SK-N-MC (cell line): ENCODE results near the gene ZFAND2A.

ENCODE experiments used
- DNase-seq: peaks from one replicate; pipeline ENCODE4 v3.0.0-alpha.2; 2011; ENCODE audit warnings: low read depth, low spot score
- H3K27ac ChIP-seq: fragments of 200-600 bp; sonication (generic); 2 replicates; pipeline ENCODE4 v1.5.1; 2016; ENCODE audit warnings: mixed run types
- H3K36me3 ChIP-seq: fragments of 200-600 bp; sonication (generic); 2 replicates; pipeline ENCODE4 v1.6.1; 2017; ENCODE audit warnings: antibody characterized with exemption, low read length, mixed read lengths; ENCODE audit not compliant: insufficient read depth
- H3K4me3 ChIP-seq: fragments of 200-600 bp; sonication (generic); 2 replicates; pipeline ENCODE4 v1.5.1; 2016
- H3K9ac ChIP-seq: fragments of 200-600 bp; sonication (generic); 2 replicates; pipeline ENCODE4 v1.8.0; 2017; ENCODE audit warnings: mixed run types, mixed read lengths; ENCODE audit not compliant: insufficient read length
- H3K9me3 ChIP-seq: fragments of 200-600 bp; sonication (generic); 2 replicates; pipeline ENCODE4 v1.6.1; 2017; ENCODE audit warnings: low read depth, mild to moderate bottlenecking, antibody characterized with exemption, low read length, moderate library complexity, mixed read lengths
- EZH2 ChIP-seq: fragments of 200-600 bp; sonication (generic); IDR thresholded peaks from one replicate; pipeline ENCODE4 v1.6.1; 2017; ENCODE audit warnings: antibody characterized with exemption
- FOXP2 ChIP-seq: optimal IDR thresholded peaks from 2 replicates; pipeline ENCODE3; 2011; ENCODE audit warnings: mild to moderate bottlenecking, moderate library complexity; ENCODE audit not compliant: insufficient read depth; ENCODE audit errors: extremely low read length, control extremely low read depth
- POLR2AphosphoS5 ChIP-seq: IDR thresholded peaks from 2 replicates; pipeline ENCODE4 v1.6.1; 2012; ENCODE audit warnings: mild to moderate bottlenecking, low read depth, low read length, borderline replicate concordance

Gene ZFAND2A

DNA sequence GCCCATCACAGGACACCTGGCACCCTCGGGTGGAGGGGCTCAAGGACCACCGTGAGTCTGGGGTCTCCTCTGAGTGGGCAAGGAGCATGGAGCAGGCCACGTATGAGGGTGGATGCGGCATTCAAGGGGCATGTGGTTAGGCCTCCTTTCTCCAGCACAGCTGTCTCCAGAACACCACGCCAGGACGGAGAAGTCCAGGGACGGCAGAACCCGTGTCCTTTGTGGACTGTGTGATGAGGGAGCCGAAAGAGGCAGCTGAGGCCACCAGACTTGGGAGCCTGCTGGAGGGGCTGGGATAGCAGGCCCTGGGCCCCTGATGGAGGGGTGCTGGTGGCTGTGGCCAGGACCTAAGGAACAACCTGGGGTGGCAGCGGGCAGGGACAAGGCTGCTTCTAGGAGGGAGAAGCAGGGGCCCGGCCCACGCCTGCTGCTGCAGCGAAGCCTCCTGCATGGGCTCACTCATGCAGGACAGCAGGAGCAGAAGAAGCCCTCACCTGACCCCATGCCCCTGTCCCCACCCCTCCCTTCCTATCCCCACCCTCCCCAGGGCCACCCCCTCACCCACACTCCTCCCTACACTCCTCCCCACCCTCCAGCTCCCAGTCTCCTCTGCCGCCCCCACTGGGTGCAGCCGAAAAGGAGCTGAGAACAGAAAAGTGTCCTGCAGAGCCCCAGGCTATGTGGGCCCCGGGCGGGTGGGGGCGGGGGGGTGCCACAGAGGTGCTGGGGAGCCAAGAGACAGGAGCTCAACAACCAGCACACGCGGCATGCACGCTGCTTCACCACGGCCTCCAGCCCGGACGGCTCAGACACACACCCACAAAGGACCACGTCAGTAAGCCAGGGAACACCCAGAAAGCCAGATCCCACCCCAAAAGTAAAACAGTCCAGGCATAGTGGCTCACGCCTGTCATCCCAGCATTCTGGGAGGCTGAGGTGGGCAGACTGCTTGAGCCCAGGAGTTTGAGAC is 29.7 kb downstream of the ZFAND2A start:
- no peak for DNase-seq
- Histone ChIP-seq H3K36me3 (peaks cover 22% of the 10 kb centered on the region), H3K9me3 (no peaks in the 10 kb centered on the region), H3K4me3 (no peak overlapping the region), H3K9ac (no peak overlapping the region), H3K27ac (no peak overlapping the region)
- TF ChIP-seq POLR2AphosphoS5 = no peak
- TF ChIP-seq EZH2 = no peak
- TF ChIP-seq FOXP2 = no peak

DNA sequence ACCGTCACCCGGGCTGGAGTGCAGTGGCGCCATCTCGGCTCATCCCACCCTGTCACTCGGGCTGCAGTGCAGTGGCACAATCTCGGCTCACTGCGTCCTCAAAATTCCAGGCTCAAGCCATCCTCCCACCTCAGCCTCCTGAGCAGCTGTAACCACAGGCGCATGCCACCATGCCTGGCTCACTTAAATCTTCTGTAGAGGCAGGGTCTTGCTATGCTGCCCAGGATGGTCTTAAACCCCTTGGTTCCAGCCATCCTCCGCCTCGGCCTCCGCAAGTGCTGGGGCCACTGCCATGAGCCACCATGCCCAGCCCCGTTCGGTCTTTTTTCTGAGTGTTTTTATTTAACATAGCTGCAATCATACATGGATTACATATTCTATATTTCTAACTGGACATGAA is 30.6 kb downstream of the ZFAND2A start:
- Histone ChIP-seq H3K4me3 (no peak overlapping the region), H3K9me3 (no peaks in the 10 kb centered on the region), H3K9ac (no peak overlapping the region), H3K27ac (no peak overlapping the region), H3K36me3 (peaks cover 19% of the 10 kb centered on the region)
- DNase-seq = no peak
- no peak for TF ChIP-seq EZH2
- no peak for TF ChIP-seq POLR2AphosphoS5
- TF ChIP-seq FOXP2 = no peak

DNA sequence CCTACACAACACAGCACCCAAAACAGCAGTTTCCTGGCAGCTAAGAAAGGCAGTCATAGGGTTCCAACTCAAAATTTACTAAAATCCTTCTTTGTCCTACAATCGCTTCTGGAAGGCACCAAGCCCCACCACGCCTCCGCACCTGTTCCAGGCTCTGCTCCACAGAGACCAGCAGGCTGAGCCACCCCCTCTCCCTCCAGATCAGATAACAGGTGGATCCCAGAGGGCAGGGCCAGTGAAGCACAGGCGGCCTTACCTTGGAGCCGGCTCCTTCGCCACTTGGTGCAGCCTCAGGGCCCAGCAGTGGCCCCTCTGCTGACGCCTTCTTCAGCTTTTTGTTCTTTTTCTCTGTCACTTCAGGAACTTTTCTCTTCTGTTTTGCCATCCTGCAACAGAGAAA is 33.0 kb downstream of the ZFAND2A start:
- no peaks in the 10 kb centered on the region for H3K9me3 ChIP-seq
- TF ChIP-seq EZH2 (no peak), FOXP2 (no peak), POLR2AphosphoS5 (no peak)
- H3K9ac ChIP-seq = no peak overlapping the region
- peaks cover 12% of the 10 kb centered on the region; the same call in 1 of the 2 replicates for H3K36me3 ChIP-seq
- H3K27ac ChIP-seq = no peak overlapping the region
- no peak for DNase-seq
- H3K4me3 ChIP-seq = no peak overlapping the region

DNA sequence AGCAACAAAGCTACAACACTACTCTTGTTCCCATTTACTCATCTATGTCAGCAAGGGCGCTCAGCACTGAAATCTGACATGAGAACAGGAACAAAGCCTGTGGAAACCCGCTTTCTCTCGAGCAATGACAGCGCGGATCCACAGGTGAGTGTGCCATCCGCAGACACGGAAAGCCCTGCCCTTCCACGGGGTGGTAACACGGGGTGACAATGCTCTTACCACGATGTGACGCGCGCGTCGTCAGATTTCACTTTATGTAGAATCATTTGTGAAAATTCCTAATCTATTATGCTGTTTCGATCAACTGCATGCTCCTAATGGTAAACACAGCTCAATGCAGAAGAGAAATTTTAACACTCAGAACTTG is 34.4 kb downstream of the ZFAND2A start:
- Histone ChIP-seq H3K9ac (no peak overlapping the region), H3K27ac (no peak overlapping the region), H3K36me3 (peaks cover 9% of the 10 kb centered on the region; the same call in 1 of the 2 replicates), H3K4me3 (no peak overlapping the region), H3K9me3 (no peaks in the 10 kb centered on the region)
- no peak for TF ChIP-seq FOXP2
- DNase-seq = no peak

DNA sequence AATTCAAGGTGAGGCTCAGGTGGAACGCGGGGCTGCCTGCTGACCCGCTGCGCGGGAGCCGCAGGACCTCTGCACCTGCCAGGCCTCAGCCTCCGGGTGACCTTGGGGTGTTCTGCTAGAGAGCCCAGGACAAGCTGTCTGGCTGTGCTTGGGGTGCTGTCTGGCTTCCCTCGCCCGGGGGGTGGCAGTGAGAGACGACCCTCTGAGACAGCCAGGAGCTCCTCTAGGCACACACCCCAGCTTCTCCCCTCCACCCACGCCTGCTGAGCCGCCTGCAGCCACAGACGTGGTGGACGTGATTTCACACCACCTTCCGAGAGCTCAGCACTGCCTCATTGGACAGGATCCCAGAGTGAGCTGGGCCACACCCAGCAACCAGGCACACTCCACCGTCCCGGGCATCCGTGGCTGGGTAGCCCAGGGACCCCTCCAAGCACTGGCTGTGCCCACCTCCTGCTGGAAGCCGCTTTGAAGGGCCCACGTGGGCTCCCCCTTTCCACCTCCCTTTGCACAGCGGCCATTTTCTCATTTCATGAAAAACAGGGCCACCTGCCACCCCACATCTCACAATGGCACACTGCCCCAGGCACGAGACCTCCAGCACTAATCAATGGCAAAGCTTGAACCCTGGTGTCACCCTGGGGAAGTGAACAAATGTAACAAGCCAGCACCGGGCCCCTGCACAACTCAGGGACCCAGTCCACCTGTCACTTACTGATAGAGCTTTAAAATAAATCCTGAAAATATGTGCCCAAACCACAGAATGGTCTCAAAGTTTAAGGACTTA is 35.0 kb downstream of the ZFAND2A start:
- H3K9me3 ChIP-seq = no peaks in the 10 kb centered on the region
- no peak for TF ChIP-seq POLR2AphosphoS5
- TF ChIP-seq FOXP2 = no peak
- no peak for TF ChIP-seq EZH2
- no peak overlapping the region for H3K4me3 ChIP-seq
- no peak overlapping the region for H3K27ac ChIP-seq
- H3K36me3 ChIP-seq = peaks cover 9% of the 10 kb centered on the region; the same call in 1 of the 2 replicates
- H3K9ac ChIP-seq = no peak overlapping the region
- DNase-seq = no peak

DNA sequence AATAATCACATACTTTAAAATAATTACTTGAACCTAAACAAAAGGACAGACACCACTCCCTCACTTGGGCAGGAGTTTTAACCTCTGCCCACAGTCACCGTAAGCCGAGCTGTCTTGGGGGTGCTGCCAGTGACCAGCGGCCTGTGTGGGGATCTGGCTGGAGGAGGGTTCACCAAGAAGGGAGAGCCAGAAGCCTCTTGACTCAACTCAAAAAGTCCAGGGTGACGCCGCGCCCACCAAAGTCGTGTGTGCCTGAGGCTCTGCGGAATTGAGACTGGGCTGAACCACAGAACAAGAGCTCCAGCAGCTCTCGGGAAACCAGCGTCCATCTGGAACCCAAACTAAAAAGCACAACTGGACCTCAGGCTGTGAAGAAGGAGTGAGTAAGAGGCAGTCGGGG is 35.8 kb downstream of the ZFAND2A start:
- H3K9ac ChIP-seq = no peak overlapping the region
- DNase-seq = no peak
- no peak overlapping the region for H3K27ac ChIP-seq

DNA sequence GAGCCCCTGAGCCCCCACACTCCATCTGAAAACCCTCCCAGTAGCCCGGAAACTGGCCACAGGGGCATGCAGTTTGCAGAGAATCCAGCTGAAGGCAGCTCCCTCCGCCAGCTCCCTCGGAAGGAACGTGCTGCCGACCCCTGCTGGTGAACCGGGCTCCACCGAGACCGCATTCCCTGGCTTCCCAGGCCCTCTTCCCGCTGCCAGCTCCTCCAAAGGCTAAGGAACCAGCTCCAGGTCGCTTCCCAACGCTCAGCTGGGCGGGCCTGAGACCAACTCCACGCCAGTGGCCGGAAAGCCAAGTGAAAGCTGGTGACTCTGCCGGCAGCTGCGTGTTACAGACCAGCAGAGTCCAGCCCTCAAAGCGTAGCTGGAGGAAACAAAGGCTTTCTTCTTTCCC is 36.3 kb downstream of the ZFAND2A start:
- H3K9ac ChIP-seq = no peak overlapping the region
- DNase-seq = no peak
- H3K27ac ChIP-seq = no peak overlapping the region
- H3K36me3 ChIP-seq = peaks cover 9% of the 10 kb centered on the region; the same call in 1 of the 2 replicates
- TF ChIP-seq EZH2 (no peak), POLR2AphosphoS5 (no peak), FOXP2 (no peak)
- no peak overlapping the region for H3K4me3 ChIP-seq
- H3K9me3 ChIP-seq = no peaks in the 10 kb centered on the region

More for the DNA sequence above, 35.8 kb downstream of the ZFAND2A start:
- Histone ChIP-seq H3K4me3 (no peak overlapping the region), H3K36me3 (peaks cover 9% of the 10 kb centered on the region; the same call in 1 of the 2 replicates), H3K9me3 (no peaks in the 10 kb centered on the region)
- TF ChIP-seq EZH2 (no peak), FOXP2 (no peak), POLR2AphosphoS5 (no peak)

DNA sequence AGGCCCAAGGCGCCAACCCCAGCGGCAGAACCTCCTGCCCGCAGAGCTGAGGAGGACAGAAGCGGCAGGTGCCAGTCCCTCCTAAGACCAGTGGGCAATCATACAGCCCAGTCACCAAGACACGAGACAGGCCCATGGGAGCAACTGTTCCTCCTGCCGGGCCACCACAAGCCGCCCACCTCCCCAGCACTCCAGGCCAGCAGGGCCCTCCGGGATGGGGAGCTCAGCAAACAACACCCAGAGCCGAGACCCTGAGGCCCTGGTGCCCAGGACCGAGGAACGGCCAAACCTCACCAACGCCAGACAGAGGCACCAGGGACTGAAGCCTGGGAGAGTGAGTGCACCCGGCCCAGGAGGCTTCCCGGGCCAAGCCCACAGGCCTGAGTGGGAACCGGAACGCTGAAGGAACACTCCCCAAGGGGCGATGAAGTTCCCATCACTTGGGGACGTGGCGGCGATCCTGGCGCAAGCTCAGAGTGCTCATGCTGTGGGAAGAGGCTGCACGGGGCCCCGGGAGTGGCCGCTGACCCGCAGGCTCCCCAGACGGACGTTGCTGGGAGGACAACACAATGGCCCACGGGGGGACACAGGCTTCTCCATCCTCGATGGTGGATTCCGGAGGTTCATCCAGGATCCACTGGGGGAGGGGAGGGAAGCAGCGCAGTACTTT is 37.0 kb downstream of the ZFAND2A start:
- no peak overlapping the region for H3K9ac ChIP-seq
- H3K36me3 ChIP-seq = peaks cover 9% of the 10 kb centered on the region; the same call in 1 of the 2 replicates
- H3K27ac ChIP-seq = no peak overlapping the region
- H3K9me3 ChIP-seq = no peaks in the 10 kb centered on the region
- DNase-seq = no peak
- no peak overlapping the region for H3K4me3 ChIP-seq
- TF ChIP-seq POLR2AphosphoS5 = no peak
- TF ChIP-seq EZH2 = no peak
- no peak for TF ChIP-seq FOXP2
